K562 (cell line): ENCODE results near the gene UBE2I. TPM values are rescaled to one million over a fixed set of nuclear protein-coding genes. Genes with fewer than 3 reads are reported as not detected.

Experiments
- ATAC-seq: fragments of 200-7000 bp; cut with Tn5 transposase; 3 replicates; pipeline ENCODE4 v1.9.1; 2020; ENCODE audit warnings: moderate library complexity
- BruUV-seq: library from RNA; stranded (reverse); fragments of 400-500 nt; replicated peaks from 2 replicates; lab custom pipeline; 2021; lab: Mats Ljungman, UMichigan
- CTCF ChIA-PET: fragments of 300-600 bp; formaldehyde crosslinking; extraction: SDS; loops from one replicate; lab custom pipeline; 2021; ENCODE audit warnings: low intra/inter-chr PET ratio; lab: Yijun Ruan, JAX
- POLR2A ChIA-PET: fragments of 300-600, 350-650 bp; sonication (Branson Sonifier 250); formaldehyde crosslinking; extraction: SDS; loops from one replicate; lab custom pipeline; 2021; ENCODE audit warnings: antibody characterized with exemption, inconsistent platforms; lab: Yijun Ruan, JAX
- DNase-seq, 4 experiments: peaks; one replicate each; pipeline versions ENCODE4 v3.0.0 to v3.0.0-alpha.2; 2011 to 2018; ENCODE audit warnings: low spot score in 3 of 4, mixed read lengths in 3 of 4; ENCODE audit errors: extremely low read depth in 1 of 4
- FAIRE-seq: peaks from 2 replicates; lab custom pipeline; 2011; peaks lifted over from hg19 to GRCh38; lab: Jason Lieb, UNC
- H2AFZ ChIP-seq: 2 replicates; pipeline ENCODE4 v1.6.0; 2011; ENCODE audit warnings: low read depth, low read length, control low read depth, inconsistent platforms
- H3K27ac ChIP-seq: fragments of 200-600 bp; 3 replicates; pipeline ENCODE4 v1.8.0; 2011; ENCODE audit warnings: low read depth, mild to moderate bottlenecking, control low read depth, inconsistent platforms, low read length, moderate library complexity, mixed read lengths; ENCODE audit errors: extremely low read depth
- H3K27me3 ChIP-seq, 2 experiments: fragments of 300-600 bp in 1 of 2; 2 replicates in 1 of 2; 3 replicates in 1 of 2; pipeline versions ENCODE4 v1.6.0 to v1.8.0; 2011; ENCODE audit warnings: inconsistent platforms in 2 of 2, low read length in 2 of 2, mild to moderate bottlenecking in 1 of 2, mixed read lengths in 1 of 2, moderate library complexity in 1 of 2; ENCODE audit not compliant: control insufficient read depth in 2 of 2, insufficient read depth in 2 of 2
- H3K36me3 ChIP-seq: fragments of 300-600 bp; 3 replicates; pipeline ENCODE4 v1.8.0; 2011; ENCODE audit warnings: mild to moderate bottlenecking, low read length, inconsistent platforms; ENCODE audit not compliant: control insufficient read depth, insufficient read depth
- H3K4me1 ChIP-seq, 2 experiments: fragments of 200-600 bp in 1 of 2; replicated peaks in 1 of 2; 2 replicates in 1 of 2; 3 replicates in 1 of 2; pipeline versions ENCODE4 v1.5.1 to v1.8.0; 2011; ENCODE audit warnings: inconsistent platforms in 2 of 2, low read length in 2 of 2, mild to moderate bottlenecking in 1 of 2, mixed read lengths in 1 of 2, moderate library complexity in 1 of 2; ENCODE audit not compliant: control insufficient read depth in 2 of 2, insufficient read depth in 2 of 2
- H3K4me2 ChIP-seq: 2 replicates; pipeline ENCODE4 v1.6.1; 2011; ENCODE audit warnings: low read length, control low read depth, inconsistent platforms, mixed read lengths; ENCODE audit not compliant: insufficient read depth
- H3K4me3 ChIP-seq: fragments of 200-600 bp; sonication (generic), shearing (Covaris generic); 2 replicates; pipeline ENCODE4 v1.5.1; 2016; ENCODE audit warnings: control low read depth, inconsistent platforms
- H3K79me2 ChIP-seq: fragments of 200-600 bp; 3 replicates; pipeline ENCODE4 v1.8.0; 2011; ENCODE audit warnings: low read length, inconsistent platforms; ENCODE audit not compliant: control insufficient read depth, insufficient read depth
- H3K9ac ChIP-seq, 2 experiments: 2 replicates each; pipeline versions ENCODE4 v1.6.0 to v1.6.1; 2011; ENCODE audit warnings: low read depth in 2 of 2, low read length in 2 of 2, control low read depth in 1 of 2, inconsistent platforms in 1 of 2, mild to moderate bottlenecking in 1 of 2, mixed read lengths in 1 of 2; ENCODE audit not compliant: insufficient read depth in 1 of 2
- H3K9me1 ChIP-seq: one replicate; pipeline ENCODE4 v1.6.0; 2011; ENCODE audit warnings: inconsistent platforms, mild to moderate bottlenecking, low read length, moderate library complexity; ENCODE audit not compliant: control insufficient read depth, insufficient read depth
- H3K9me3 ChIP-seq: replicated peaks from 2 replicates; pipeline ENCODE4 v1.5.1; 2011; ENCODE audit warnings: low read depth, low read length, inconsistent platforms; ENCODE audit not compliant: control insufficient read depth, insufficient read depth
- H4K20me1 ChIP-seq: replicated peaks from 2 replicates; pipeline ENCODE4 v1.6.1; 2011; ENCODE audit warnings: low read length, inconsistent platforms, mixed read lengths; ENCODE audit not compliant: control insufficient read depth, insufficient read depth
- GTF2A2 ChIP-seq: IDR thresholded peaks from 2 replicates; pipeline ENCODE4 v1.6.1; 2016; ENCODE audit warnings: mild to moderate bottlenecking, missing genetic modification characterization, missing compliant biosample characterization
- JUNB ChIP-seq: fragments of 450-650 bp; formaldehyde crosslinking; conservative IDR thresholded peaks from 2 replicates; pipeline ENCODE4 v1.4.0; 2020; ENCODE audit warnings: mild to moderate bottlenecking
- KLF1 ChIP-seq: fragments of 450-650 bp; IDR thresholded peaks from 2 replicates; pipeline ENCODE4 v1.6.1; 2016; ENCODE audit warnings: missing genetic modification characterization, missing compliant biosample characterization
- PATZ1 ChIP-seq: fragments of 250-450 bp; sonication (Bioruptor Pico); IDR thresholded peaks from 2 replicates; pipeline ENCODE4 v1.5.0; 2020; ENCODE audit warnings: mild to moderate bottlenecking, borderline replicate concordance
- POLR2G ChIP-seq: fragments of 200-400 bp; formaldehyde crosslinking; IDR thresholded peaks from 2 replicates; pipeline ENCODE4 v1.6.1; 2017; ENCODE audit warnings: low read depth, mild to moderate bottlenecking, antibody characterized with exemption, low read length, moderate library complexity
- PYGO2 ChIP-seq: fragments of 450-650 bp; IDR thresholded peaks from 2 replicates; pipeline ENCODE4 v1.6.1; 2016; ENCODE audit warnings: mild to moderate bottlenecking, missing genetic modification characterization, moderate library complexity, missing compliant biosample characterization
- SAFB ChIP-seq: fragments of 200-400 bp; formaldehyde crosslinking; IDR thresholded peaks from 2 replicates; pipeline ENCODE4 v1.6.1; 2017; ENCODE audit warnings: low read depth, low read length, borderline replicate concordance
- SNAPC5 ChIP-seq: fragments of 250-450 bp; sonication (Bioruptor Pico); IDR thresholded peaks from 2 replicates; pipeline ENCODE4 v1.8.0; 2021; ENCODE audit warnings: moderate library complexity, mild to moderate bottlenecking, inconsistent platforms
- U2AF2 ChIP-seq: fragments of 200-400 bp; formaldehyde crosslinking; optimal IDR thresholded peaks from 2 replicates; pipeline ENCODE3; 2017; ENCODE audit warnings: low read depth, mild to moderate bottlenecking, low read length
- ZC3H11A ChIP-seq: IDR thresholded peaks from 2 replicates; pipeline ENCODE4 v1.6.1; 2012; ENCODE audit warnings: low read depth, low read length, improper control_type of control experiment
- ZNF79 ChIP-seq: fragments of 250-450 bp; sonication (Bioruptor Pico); IDR thresholded peaks from 2 replicates; pipeline ENCODE4 v1.4.0; 2020; ENCODE audit warnings: low read depth, mild to moderate bottlenecking, moderate library complexity
- WGBS: fragments of 100-300 bp; shearing (Covaris generic); methylation state at CpG from one replicate; pipeline ENCODE4 v1.1.6; 2016; ENCODE audit warnings: low coverage, mixed read lengths; ENCODE audit not compliant: insufficient coverage; ENCODE audit errors: missing lambda C conversion rate; 5-methylcytosine and 5-hydroxymethylcytosine counted together
- in situ Hi-C: fragments of 300-500 bp; cut with MboI; formaldehyde crosslinking; loops from 4 replicates; pipeline ENCODE4 v1.15.0; 2018; ENCODE audit warnings: inconsistent platforms, mixed read lengths
- intact Hi-C: fragments of 100-400 bp; cut with micrococcal nuclease; formaldehyde crosslinking; loops from 2 replicates; pipeline ENCODE4 v1.14.2; 2022
- polyA plus RNA-seq, 8 experiments: library from polyadenylated mRNA; depleted of rRNA in 4 of 8; stranded (reverse) in 5 of 8; unstranded in 3 of 8; fragments of >200 nt; fragmentation: Nextera tagmentation in 2 of 8; fragmentation: Illumina TruSeq in 1 of 8; extraction: Ambion mirVana in 2 of 8; extraction: Trizol in 1 of 8; gene quantifications; 2 replicates each; pipeline versions ENCODE4 v1.2.1 to v1.2.3, GENCODE V29; 2011 to 2014; ENCODE audit warnings: inconsistent platforms in 1 of 8, missing spikeins in 1 of 8
- total RNA-seq, 7 experiments: library from RNA; depleted of rRNA in 6 of 7; stranded (reverse); fragments of >200 nt in 6 of 7; fragmentation: Illumina TruSeq in 2 of 7; extraction: Trizol in 2 of 7; gene quantifications; 2 replicates each; pipeline versions ENCODE4 v1.2.1 to v1.2.3, GENCODE V29; 2011 to 2021; ENCODE audit warnings: low replicate concordance in 1 of 7

The UBE2I gene
- total and polyA plus RNA-seq, 9 of the 15 experiments (the other 6 are each of a cell fraction or from before 2014, with no cell fraction given), result 36.6 to 254 (median 104) TPM

GRCh38 chr16:1324286-1324826 lies 14.9 kb downstream of the UBE2I start:
- Histone ChIP-seq H3K9me1 (no peaks in the 10 kb centered on the region), H3K9ac (no peak overlapping the region), H3K9me3 (no peaks in the 10 kb centered on the region), H3K4me2 (no peak overlapping the region), H4K20me1 (no peaks in the 10 kb centered on the region), H3K4me3 (no peak overlapping the region), H3K36me3 (peaks cover 53% of the 10 kb centered on the region), H3K4me1 (peaks cover 0 to 33% of the 10 kb centered on the region in 2 experiments; a peak in 2 of 5 replicates), H3K79me2 (no peaks in the 10 kb centered on the region), H3K27me3 (no peaks in the 10 kb centered on the region), H2AFZ (no peak overlapping the region), H3K27ac (no peak overlapping the region)
- WGBS, result 89% methylated on average over 18 of the region's 22 CpGs
- FAIRE-seq (no peak), DNase-seq (no peak), ATAC-seq (no peak)
- in situ Hi-C loops (no loop called here), intact Hi-C loops (no loop called here)
- no TSS peak for BruUV-seq
- CTCF ChIA-PET, result no interaction called here
- TF ChIP-seq JUNB (CRISPR knock-in tag), result no peak
- peak; percentile 30; the same call in 1 of the 2 replicates for TF ChIP-seq POLR2G
- POLR2A ChIA-PET, result interaction anchor here (0.6 to 2.2 kb wide), 3 partner anchors 9 to 13 kb away, joined by 3 to 8 read pairs (median 4); no protein-coding TSS in a partner anchor

GRCh38 chr16:1325261-1325660 lies 15.8 kb downstream of the UBE2I start:
- Histone ChIP-seq H3K9me1 (no peaks in the 10 kb centered on the region), H3K27me3 (no peaks in the 10 kb centered on the region), H3K4me1 (peaks cover 0 to 37% of the 10 kb centered on the region in 2 experiments; a peak in 2 of 5 replicates), H3K4me3 (no peak overlapping the region), H3K27ac (no peak overlapping the region), H3K9me3 (0 out of 2 replicates have a peak, but pooled peaks cover under 1% of the 10 kb centered on the region), H3K79me2 (no peaks in the 10 kb centered on the region), H3K4me2 (no peak overlapping the region), H4K20me1 (no peaks in the 10 kb centered on the region), H3K9ac (no peak overlapping the region), H3K36me3 (peaks cover 44% of the 10 kb centered on the region), H2AFZ (no peak overlapping the region)
- CTCF ChIA-PET, result no interaction called here
- 88% methylated on average over 11 of the region's 15 CpGs for WGBS
- BruUV-seq, result no TSS peak
- FAIRE-seq (no peak), ATAC-seq (peak; percentile 9; the same call in 1 of the 3 replicates), DNase-seq (no peak)
- no peak for TF ChIP-seq ZC3H11A
- no peak for TF ChIP-seq SAFB
- TF ChIP-seq PATZ1 (CRISPR knock-in tag), result no peak
- TF ChIP-seq KLF1 (tag), result no peak
- no peak for TF ChIP-seq U2AF2
- no peak for TF ChIP-seq ZNF79 (CRISPR knock-in tag)
- TF ChIP-seq PYGO2, result no peak
- TF ChIP-seq SNAPC5, result no peak
- TF ChIP-seq GTF2A2 (tag), result no peak
- POLR2A ChIA-PET, result interaction anchor here (2.2 kb wide), 1 partner anchor 9 kb away, joined by 8 read pairs; no protein-coding TSS in a partner anchor
- intact Hi-C loops (no loop called here), in situ Hi-C loops (no loop called here)
